ENCODE measurements around the gene PAM16.

The PAM16 gene

GRCh38 chr16:4386451-4386805, 35.3 kb upstream of the PAM16 start:
- no peak for TF ChIP-seq CTCF (IDR thresholded peaks at IDR 0.05; ENCODE audit: extremely low read depth, missing control alignments)
- DNase-seq (ENCODE audit: low spot score) = no peak

- DNase-seq (ENCODE audit: low spot score) = no peak
- no peak for TF ChIP-seq CTCF (IDR thresholded peaks at IDR 0.05; ENCODE audit: extremely low read depth, missing control alignments)
Observed at GRCh38 chr16:4385789-4386450, 34.8 kb upstream of the PAM16 start.

GRCh38 chr16:4385066-4385788, 34.1 kb upstream of the PAM16 start:
- TF ChIP-seq CTCF (IDR thresholded peaks at IDR 0.05; ENCODE audit: extremely low read depth, missing control alignments) = no peak
- DNase-seq (ENCODE audit: low spot score) = no peak

GRCh38 chr16:4384509-4384942, 33.4 kb upstream of the PAM16 start:
- DNase-seq (ENCODE audit: low spot score) = no peak
- TF ChIP-seq CTCF (IDR thresholded peaks at IDR 0.05; ENCODE audit: extremely low read depth, missing control alignments) = no peak

GRCh38 chr16:4383591-4384444, 32.7 kb upstream of the PAM16 start:
- DNase-seq (ENCODE audit: low spot score) = no peak
- no peak for TF ChIP-seq CTCF (IDR thresholded peaks at IDR 0.05; ENCODE audit: extremely low read depth, missing control alignments)

- TF ChIP-seq CTCF (IDR thresholded peaks at IDR 0.05; ENCODE audit: extremely low read depth, missing control alignments) = no peak
- DNase-seq (ENCODE audit: low spot score) = no peak
Observed at GRCh38 chr16:4382795-4383357, 31.8 kb upstream of the PAM16 start.
